DMS 273 (cell line): Measurements from ENCODE around the gene SETDB1.
"Not testable (repeated sequence)": the region's sequence is repeated elsewhere in the genome, so short reads cannot be mapped to it uniquely, and the experiment has no call there.

Experiments
- DNase-seq: peaks from one replicate; lab custom pipeline; 2025; ENCODE audit not compliant: unreplicated experiment; lab: John Stamatoyannopoulos, UW

The SETDB1 gene

GRCh38 chr1:150928775-150929174, 2.6 kb downstream of the SETDB1 start:
- not testable (repeated sequence) for DNase-seq

DNA sequence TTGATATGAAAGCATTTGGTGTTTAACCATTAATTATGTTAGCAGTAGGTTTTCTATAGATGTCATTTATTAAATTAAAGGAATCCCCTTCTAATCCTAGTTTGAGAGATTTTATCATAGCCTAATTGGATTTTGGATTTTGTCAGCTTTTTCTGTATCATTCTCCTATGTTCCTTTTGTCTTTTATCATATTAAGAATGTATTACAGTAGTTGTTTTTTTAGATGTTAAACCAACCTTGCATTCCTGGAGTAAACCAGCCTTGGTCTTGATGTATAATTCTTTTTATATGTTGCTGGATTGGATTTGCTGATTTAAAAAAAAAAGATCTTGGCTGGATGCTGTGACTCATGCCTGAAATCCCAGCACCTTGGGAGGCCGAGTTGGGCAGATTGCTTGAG, 5.6 kb downstream of the SETDB1 start:
- peak; percentile 97 for DNase-seq

DNA sequence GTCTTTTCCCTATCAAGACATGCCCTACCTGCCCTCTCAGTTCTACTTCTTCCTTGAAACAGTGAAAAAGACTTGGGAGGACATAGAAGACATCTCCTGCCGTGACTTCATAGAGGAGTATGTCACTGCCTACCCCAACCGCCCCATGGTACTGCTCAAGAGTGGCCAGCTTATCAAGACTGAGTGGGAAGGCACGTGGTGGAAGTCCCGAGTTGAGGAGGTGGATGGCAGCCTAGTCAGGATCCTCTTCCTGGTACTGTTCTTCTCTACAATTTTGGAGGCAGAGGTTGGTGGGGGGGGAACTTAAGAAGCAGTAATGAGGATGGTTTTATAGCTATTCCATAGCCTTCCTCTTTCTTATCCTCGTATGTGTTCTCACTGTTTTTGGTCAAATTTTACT, 18.7 kb downstream of the SETDB1 start:
- no peak for DNase-seq

GRCh38 chr1:150954708-150955107, 28.5 kb downstream of the SETDB1 start:
- no peak for DNase-seq

DNA sequence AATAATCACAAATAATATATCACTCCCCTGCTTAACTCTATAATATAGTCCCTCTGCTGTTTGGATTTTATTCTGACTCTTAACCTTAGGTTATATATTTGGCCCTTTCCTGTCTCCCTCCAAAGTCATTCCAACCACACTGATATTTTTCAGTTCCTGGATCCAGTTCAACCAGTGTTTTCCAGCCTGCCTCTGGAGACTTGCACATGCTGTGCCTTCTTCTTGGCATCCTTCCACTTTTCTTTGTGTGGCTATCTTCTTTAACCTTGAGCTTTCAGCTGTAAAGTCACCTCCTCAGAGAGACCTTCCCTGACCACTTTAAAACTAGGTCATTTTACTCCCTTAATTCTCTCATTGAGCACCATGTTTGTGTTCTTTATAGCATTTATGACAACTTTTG, 29.1 kb downstream of the SETDB1 start:
- peak; percentile 94 for DNase-seq

DNA sequence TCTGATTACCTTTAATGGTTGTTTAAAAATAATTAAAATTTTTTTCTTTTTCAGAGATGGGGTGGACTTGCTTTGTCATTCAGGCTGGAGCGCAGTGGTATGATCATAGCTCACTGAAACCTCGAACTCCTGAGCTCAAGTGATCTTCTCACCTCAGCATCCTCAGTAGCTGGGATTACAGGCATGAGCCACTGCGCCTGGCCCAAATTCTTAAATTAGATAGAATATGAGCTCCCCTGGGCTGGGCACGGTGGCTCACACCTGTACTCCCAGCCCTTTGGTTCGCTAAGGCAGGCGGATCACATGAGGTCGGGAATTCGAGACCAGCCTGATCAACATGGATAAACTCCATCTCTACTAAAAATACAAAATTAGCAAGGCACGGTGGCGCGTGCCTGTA, 31.5 kb downstream of the SETDB1 start:
- no peak for DNase-seq

- DNase-seq, result no peak
Observed at GRCh38 chr1:150960646-150961045, 34.5 kb downstream of the SETDB1 start.

GRCh38 chr1:150961756-150962155, 35.6 kb downstream of the SETDB1 start:
- peak; percentile 92 for DNase-seq

GRCh38 chr1:150963321-150964163, 37.4 kb downstream of the SETDB1 start:
- DNase-seq, result no peak

DNA sequence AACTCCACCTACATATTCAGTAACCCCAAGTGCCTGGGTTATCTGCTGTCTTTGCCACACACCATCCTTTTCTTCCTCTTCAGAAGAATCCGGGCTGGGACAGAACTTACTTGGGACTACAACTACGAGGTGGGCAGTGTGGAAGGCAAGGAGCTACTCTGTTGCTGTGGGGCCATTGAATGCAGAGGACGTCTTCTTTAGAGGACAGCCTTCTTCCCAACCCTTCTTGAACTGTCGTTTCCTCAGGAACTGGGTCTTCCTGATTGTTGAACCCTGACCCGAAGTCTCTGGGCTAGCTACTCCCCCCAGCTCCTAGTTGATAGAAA, 38.0 kb downstream of the SETDB1 start:
- DNase-seq, result no peak

DNA sequence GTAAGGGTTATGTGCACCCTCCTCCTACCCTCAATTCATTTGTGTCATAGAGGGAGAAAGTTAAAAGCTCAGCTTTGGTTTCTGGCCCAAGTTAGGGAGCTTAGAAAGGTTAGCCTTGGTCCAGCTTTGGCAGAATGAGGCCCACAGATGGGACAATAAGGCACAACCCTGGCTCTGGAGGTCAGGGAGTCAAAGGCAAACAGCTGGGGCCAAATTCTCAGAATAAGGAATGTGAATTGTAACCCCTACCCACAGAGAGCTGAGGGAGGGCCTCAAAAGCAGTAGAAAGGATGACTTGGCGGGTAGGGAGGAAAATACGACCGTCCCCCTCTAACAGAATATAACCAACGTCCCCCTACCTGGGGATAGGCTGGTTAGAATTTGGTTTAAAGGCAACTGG, 39.4 kb downstream of the SETDB1 start:
- DNase-seq, result no peak

DNA sequence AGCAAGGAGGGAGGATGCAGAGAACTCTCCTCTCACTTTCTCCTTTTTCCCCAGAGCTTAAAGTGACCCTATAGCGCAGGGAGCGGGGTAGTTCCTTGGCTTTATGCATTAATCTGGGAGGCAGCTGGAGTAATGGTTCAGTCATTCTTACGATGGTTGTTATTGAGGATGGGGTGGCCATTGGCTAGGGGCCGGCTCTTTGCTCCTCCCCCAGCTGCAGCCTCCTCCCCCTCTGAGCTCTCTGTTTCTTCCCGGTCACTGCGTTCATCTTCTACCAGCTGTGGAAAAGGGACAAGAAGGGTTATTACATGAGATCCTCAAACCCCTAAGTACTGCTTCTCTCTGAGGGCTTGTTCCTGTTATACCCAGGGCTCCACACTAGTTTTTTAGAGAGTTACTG, 39.8 kb downstream of the SETDB1 start:
- DNase-seq, result no peak

DNA sequence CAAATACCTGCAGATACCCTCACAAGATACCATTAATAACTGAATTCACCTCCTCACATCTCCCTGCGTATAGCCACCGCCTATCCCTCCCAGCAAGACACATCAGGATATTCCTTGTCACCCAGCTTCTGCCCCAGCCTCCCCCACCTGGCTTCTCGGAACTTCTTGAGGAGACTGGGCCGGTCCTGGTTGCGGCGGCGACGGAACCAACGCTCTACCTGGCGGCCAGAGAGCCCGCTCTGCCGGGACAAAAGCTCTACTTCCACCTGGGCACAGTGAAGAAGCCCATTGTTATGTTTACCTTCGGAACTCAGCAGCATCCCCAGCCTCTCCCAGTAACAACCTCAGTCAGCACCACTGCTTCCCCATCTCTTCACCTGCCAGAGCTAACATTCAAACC, 41.8 kb downstream of the SETDB1 start:
- DNase-seq, result no peak

- DNase-seq, result no peak
Observed at GRCh38 chr1:150968491-150968890, 42.3 kb downstream of the SETDB1 start.

- no peak for DNase-seq
Observed at GRCh38 chr1:150969626-150970025, 43.5 kb downstream of the SETDB1 start.

GRCh38 chr1:150970808-150971582, 44.8 kb downstream of the SETDB1 start:
- DNase-seq, result peak; percentile 97

DNA sequence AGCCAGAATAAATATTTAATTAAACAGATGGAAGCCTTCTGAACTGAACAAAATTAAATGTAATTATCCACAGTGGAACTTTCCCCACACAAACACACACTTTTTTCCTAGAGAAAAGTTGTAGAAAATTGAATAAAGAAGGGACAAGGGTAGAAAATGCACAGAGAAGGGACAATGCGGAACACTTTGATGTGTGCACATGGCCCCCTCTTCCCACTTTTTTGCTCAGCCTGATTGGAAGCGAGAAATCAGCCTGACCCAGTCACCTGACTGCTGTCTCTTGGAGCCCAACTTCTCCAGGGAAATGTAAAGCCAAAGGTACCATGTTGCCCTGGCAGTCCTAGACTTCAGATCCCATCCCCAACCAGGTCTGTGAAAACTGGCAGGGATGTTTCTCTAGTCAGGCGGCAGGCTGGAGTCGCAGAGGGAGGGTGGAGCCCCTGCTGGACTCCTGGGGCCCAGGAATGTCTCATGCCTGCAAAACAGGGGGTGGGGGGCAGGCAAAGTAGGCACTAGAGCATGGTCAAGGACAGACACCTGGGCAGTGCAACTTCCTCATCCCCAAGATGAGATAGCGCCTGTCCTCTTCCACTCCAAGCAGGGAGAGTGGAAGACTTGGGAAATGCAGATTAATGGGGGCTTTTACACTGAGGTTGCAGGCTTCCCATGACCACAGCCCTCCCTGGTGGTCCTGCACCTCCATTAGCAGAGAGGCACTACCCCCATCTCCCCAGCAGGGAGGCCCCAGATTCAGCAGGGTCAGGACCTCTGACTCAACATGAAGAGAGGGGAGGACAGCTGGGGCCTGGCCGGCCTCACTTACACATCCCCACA, 45.6 kb downstream of the SETDB1 start:
- DNase-seq, result peak; percentile 98

DNA sequence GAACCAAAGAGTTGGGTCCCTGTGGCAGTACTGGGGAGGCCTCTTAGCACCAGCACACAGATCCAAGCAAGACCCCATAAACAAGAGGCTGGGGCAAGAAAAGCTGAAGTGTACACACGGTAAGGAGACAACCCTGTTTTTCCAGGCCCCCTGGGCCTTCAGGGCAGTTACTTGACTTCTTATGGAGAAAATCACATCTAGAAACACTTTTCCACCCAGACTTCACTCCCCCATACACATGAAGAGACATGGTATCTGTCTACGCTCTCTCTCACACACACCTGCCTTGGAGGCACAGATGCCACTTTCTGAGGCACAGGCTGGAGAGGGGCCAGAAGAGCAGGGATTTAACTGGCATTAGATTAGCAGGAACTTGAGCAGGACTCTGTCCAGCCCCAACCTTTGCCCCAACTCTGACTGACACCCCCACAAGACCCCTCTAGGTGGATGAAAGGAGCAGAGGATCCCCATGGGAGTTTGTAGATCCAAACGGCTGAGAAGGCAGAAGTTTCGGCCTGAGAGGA, 46.3 kb downstream of the SETDB1 start:
- DNase-seq, result peak; percentile 99

- peak; percentile 99 for DNase-seq
Observed at GRCh38 chr1:150973258-150973835, 47.2 kb downstream of the SETDB1 start.

DNA sequence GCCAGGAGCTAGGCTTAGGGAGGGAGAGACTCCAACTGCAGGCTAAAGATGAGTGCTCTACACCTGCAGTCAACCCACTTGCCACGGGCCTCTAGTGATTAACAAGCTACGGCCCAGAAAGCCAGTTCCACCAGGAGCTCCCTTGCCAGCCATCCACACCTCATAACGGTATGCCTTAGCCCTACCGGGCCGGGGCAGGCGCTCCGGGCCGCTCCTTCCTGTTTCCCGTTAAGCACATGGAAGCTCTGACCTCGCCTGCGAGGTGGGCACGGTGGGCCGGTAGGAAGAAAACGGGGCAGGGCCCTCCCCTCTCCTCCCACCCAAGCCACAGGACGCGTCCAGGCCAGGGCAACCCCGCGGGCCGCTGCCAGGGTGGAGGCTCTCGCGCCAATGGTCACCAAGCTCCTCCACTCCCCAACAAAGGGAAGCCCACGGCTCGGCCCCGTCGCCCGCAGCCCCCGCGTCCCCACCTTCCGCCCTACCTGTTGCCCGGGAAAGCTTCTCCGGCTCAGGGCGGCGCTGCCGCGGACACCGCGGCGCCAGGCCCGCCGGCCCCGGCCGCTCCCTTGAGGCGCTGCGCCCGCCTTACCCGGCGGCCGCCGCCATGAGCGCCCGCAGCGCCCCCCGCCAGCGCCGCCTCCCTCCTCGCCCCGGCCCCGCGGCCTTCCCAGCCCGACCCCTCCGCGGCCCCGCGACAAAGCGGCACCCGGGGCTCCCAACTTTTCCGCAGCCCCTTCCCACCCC, 47.8 kb downstream of the SETDB1 start:
- peak; percentile 100 for DNase-seq
